Measurements from ENCODE around the gene CUBN. TPM values are rescaled to one million over a fixed set of nuclear protein-coding genes. Genes with fewer than 3 reads are reported as not detected.

The CUBN gene
- total and polyA plus RNA-seq, 9 of the 15 experiments (the other 6 are each of a cell fraction or from before 2014, with no cell fraction given), result 0.04 to 0.33 (median 0.09) TPM

GRCh38 chr10:16816830-16817124 lies 312.8 kb downstream of the CUBN start (continued):
- TF ChIP-seq, protein P1, sequence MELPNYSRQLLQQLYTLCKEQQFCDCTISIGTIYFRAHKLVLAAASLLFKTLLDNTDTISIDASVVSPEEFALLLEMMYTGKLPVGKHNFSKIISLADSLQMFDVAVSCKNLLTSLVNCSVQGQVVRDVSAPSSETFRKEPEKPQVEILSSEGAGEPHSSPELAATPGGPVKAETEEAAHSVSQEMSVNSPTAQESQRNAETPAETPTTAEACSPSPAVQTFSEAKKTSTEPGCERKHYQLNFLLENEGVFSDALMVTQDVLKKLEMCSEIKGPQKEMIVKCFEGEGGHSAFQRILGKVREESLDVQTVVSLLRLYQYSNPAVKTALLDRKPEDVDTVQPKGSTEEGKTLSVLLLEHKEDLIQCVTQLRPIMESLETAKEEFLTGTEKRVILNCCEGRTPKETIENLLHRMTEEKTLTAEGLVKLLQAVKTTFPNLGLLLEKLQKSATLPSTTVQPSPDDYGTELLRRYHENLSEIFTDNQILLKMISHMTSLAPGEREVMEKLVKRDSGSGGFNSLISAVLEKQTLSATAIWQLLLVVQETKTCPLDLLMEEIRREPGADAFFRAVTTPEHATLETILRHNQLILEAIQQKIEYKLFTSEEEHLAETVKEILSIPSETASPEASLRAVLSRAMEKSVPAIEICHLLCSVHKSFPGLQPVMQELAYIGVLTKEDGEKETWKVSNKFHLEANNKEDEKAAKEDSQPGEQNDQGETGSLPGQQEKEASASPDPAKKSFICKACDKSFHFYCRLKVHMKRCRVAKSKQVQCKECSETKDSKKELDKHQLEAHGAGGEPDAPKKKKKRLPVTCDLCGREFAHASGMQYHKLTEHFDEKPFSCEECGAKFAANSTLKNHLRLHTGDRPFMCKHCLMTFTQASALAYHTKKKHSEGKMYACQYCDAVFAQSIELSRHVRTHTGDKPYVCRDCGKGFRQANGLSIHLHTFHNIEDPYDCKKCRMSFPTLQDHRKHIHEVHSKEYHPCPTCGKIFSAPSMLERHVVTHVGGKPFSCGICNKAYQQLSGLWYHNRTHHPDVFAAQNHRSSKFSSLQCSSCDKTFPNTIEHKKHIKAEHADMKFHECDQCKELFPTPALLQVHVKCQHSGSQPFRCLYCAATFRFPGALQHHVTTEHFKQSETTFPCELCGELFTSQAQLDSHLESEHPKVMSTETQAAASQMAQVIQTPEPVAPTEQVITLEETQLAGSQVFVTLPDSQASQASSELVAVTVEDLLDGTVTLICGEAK (IDR thresholded peaks at IDR 0.05), result peak; percentile 16; the same call in 1 of the 2 replicates
- TF ChIP-seq, protein P1 (CRISPR knock-in tag; IDR thresholded peaks at IDR 0.05), result no peak
- TF ChIP-seq, protein P2, sequence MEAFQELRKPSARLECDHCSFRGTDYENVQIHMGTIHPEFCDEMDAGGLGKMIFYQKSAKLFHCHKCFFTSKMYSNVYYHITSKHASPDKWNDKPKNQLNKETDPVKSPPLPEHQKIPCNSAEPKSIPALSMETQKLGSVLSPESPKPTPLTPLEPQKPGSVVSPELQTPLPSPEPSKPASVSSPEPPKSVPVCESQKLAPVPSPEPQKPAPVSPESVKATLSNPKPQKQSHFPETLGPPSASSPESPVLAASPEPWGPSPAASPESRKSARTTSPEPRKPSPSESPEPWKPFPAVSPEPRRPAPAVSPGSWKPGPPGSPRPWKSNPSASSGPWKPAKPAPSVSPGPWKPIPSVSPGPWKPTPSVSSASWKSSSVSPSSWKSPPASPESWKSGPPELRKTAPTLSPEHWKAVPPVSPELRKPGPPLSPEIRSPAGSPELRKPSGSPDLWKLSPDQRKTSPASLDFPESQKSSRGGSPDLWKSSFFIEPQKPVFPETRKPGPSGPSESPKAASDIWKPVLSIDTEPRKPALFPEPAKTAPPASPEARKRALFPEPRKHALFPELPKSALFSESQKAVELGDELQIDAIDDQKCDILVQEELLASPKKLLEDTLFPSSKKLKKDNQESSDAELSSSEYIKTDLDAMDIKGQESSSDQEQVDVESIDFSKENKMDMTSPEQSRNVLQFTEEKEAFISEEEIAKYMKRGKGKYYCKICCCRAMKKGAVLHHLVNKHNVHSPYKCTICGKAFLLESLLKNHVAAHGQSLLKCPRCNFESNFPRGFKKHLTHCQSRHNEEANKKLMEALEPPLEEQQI (IDR thresholded peaks at IDR 0.05), result no peak
- TF ChIP-seq GABPB1 (CRISPR knock-in tag; IDR thresholded peaks at IDR 0.05) (0 out of 2 replicates have a peak, but pooled peaks have one; percentile 44), ZBTB49 (CRISPR knock-in tag; IDR thresholded peaks at IDR 0.05; ENCODE audit: borderline replicate concordance) (no peak)

Measured in K562 (cell line).